K562 (cell line): ENCODE measurements around the gene RASSF3. TPM values are rescaled to one million over a fixed set of nuclear protein-coding genes. Genes with fewer than 3 reads are reported as not detected.

Experiments
- CC2D1A ChIP-seq: fragments of 450-650 bp; IDR thresholded peaks from 2 replicates; pipeline ENCODE4 v1.6.1; 2017; ENCODE audit warnings: mild to moderate bottlenecking
- CUX1 ChIP-seq: fragments of 200-800 bp; sonication (Bioruptor generic); IDR thresholded peaks from 2 replicates; pipeline ENCODE4 v1.6.1; 2016; ENCODE audit warnings: missing genetic modification characterization, missing compliant biosample characterization
- DPF2 ChIP-seq: fragments of 450-650 bp; IDR thresholded peaks from 2 replicates; pipeline ENCODE4 v1.6.1; 2016
- EHMT2 ChIP-seq: fragments of 450-650 bp; IDR thresholded peaks from 2 replicates; pipeline ENCODE4 v1.6.1; 2018; ENCODE audit warnings: antibody characterized with exemption
- HDAC2 ChIP-seq: fragments of 450-650 bp; IDR thresholded peaks from 2 replicates; pipeline ENCODE4 v1.6.1; 2016; ENCODE audit warnings: mild to moderate bottlenecking
- KDM1A ChIP-seq, 2 experiments: fragments of 450-650 bp; IDR thresholded peaks; 2 replicates each; pipeline ENCODE4 v1.6.1; 2016; ENCODE audit warnings: mild to moderate bottlenecking in 2 of 2
- MECOM ChIP-seq: fragments of 250-450 bp; sonication (Bioruptor Pico); IDR thresholded peaks from 2 replicates; pipeline ENCODE4 v1.8.0; 2022; ENCODE audit warnings: inconsistent platforms
- NCOR1 ChIP-seq: fragments of 450-650 bp; IDR thresholded peaks from 2 replicates; pipeline ENCODE4 v1.6.1; 2016; ENCODE audit warnings: mild to moderate bottlenecking, moderate library complexity
- NONO ChIP-seq, 2 experiments: fragments of 200-400 bp in 1 of 2; fragments of 450-650 bp in 1 of 2; formaldehyde crosslinking in 1 of 2; IDR thresholded peaks; 2 replicates each; pipeline ENCODE4 v1.6.1; 2017; ENCODE audit warnings: low read depth in 2 of 2, mild to moderate bottlenecking in 2 of 2, moderate library complexity in 2 of 2, low read length in 1 of 2
- NR4A1 ChIP-seq, 2 experiments: fragments of 250-450 bp in 1 of 2; fragments of 450-650 bp in 1 of 2; sonication (Bioruptor Pico) in 1 of 2; IDR thresholded peaks; 2 replicates each; pipeline versions ENCODE4 v1.4.0 to v1.6.1; 2016 to 2020; ENCODE audit warnings: mild to moderate bottlenecking in 2 of 2, missing compliant biosample characterization in 1 of 2, missing genetic modification characterization in 1 of 2, moderate library complexity in 1 of 2
- PTTG1 ChIP-seq: fragments of 450-650 bp; IDR thresholded peaks from 2 replicates; pipeline ENCODE4 v1.6.1; 2016; ENCODE audit warnings: low read depth, mild to moderate bottlenecking, missing genetic modification characterization, missing compliant biosample characterization
- PYGO2 ChIP-seq: fragments of 450-650 bp; IDR thresholded peaks from 2 replicates; pipeline ENCODE4 v1.6.1; 2016; ENCODE audit warnings: mild to moderate bottlenecking, missing genetic modification characterization, moderate library complexity, missing compliant biosample characterization
- SOX6 ChIP-seq: fragments of 450-650 bp; IDR thresholded peaks from 2 replicates; pipeline ENCODE4 v1.6.1; 2014; ENCODE audit warnings: mild to moderate bottlenecking
- ZFP91 ChIP-seq: sonication (generic); formaldehyde crosslinking; IDR thresholded peaks from 2 replicates; pipeline ENCODE4 v1.8.0; 2022; ENCODE audit warnings: mild to moderate bottlenecking, missing genetic modification reagents
- ZNF174 ChIP-seq: fragments of 250-450 bp; sonication (Bioruptor Pico); IDR thresholded peaks from 2 replicates; pipeline ENCODE4 v1.4.0; 2020; ENCODE audit warnings: mild to moderate bottlenecking
- ZNF778 ChIP-seq: fragments of 450-650 bp; formaldehyde crosslinking; IDR thresholded peaks from 2 replicates; pipeline ENCODE4 v1.4.0; 2020; ENCODE audit warnings: mild to moderate bottlenecking, moderate library complexity
- polyA plus RNA-seq, 8 experiments: library from polyadenylated mRNA; depleted of rRNA in 4 of 8; stranded (reverse) in 5 of 8; unstranded in 3 of 8; fragments of >200 nt; fragmentation: Nextera tagmentation in 2 of 8; fragmentation: Illumina TruSeq in 1 of 8; extraction: Ambion mirVana in 2 of 8; extraction: Trizol in 1 of 8; gene quantifications; 2 replicates each; pipeline versions ENCODE4 v1.2.1 to v1.2.3, GENCODE V29; 2011 to 2014; ENCODE audit warnings: inconsistent platforms in 1 of 8, missing spikeins in 1 of 8
- total RNA-seq, 7 experiments: library from RNA; depleted of rRNA in 6 of 7; stranded (reverse); fragments of >200 nt in 6 of 7; fragmentation: Illumina TruSeq in 2 of 7; extraction: Trizol in 2 of 7; gene quantifications; 2 replicates each; pipeline versions ENCODE4 v1.2.1 to v1.2.3, GENCODE V29; 2011 to 2021; ENCODE audit warnings: low replicate concordance in 1 of 7

RASSF3 gene
- total and polyA plus RNA-seq, 9 of the 15 experiments (the other 6 are each of a cell fraction or from before 2014, with no cell fraction given) = 3.7 to 39.2 (median 20.2) TPM

GRCh38 chr12:64720884-64721283, 110.6 kb downstream of the RASSF3 start (continued):
- peak; percentile 76; the same call in 1 of the 2 replicates for TF ChIP-seq CC2D1A
- no peak for TF ChIP-seq NR4A1 (CRISPR knock-in tag; IDR thresholded peaks at IDR 0.05)
- TF ChIP-seq NR4A1 (tag; IDR thresholded peaks at IDR 0.05) = peak; percentile 72; the same call in 1 of the 2 replicates
- no peak for TF ChIP-seq ZNF174 (CRISPR knock-in tag)
- peak; percentile 47 to 70; a peak in 2 of 4 replicates for TF ChIP-seq KDM1A (IDR thresholded peaks at IDR 0.05)
- TF ChIP-seq EHMT2 = peak; percentile 49; the same call in 1 of the 2 replicates
- peak; percentile 91 for TF ChIP-seq SOX6
- TF ChIP-seq DPF2 = peak; percentile 88
- TF ChIP-seq NONO (IDR thresholded peaks at IDR 0.05; ENCODE audit: low read depth in 2 of 2, low read length in 1 of 2) = 0 out of 4 replicates have a peak, but pooled peaks of 1 of the 2 experiments have one; percentile 14
- TF ChIP-seq ZNF778 (CRISPR knock-in tag) = no peak
- TF ChIP-seq PYGO2 (tag) = peak; percentile 65
- no peak for TF ChIP-seq PTTG1 (tag)
- TF ChIP-seq HDAC2 = 0 out of 2 replicates have a peak, but pooled peaks have one; percentile 36
- 0 out of 2 replicates have a peak, but pooled peaks have one; percentile 38 for TF ChIP-seq CUX1
- no peak for TF ChIP-seq ZFP91 (CRISPR knock-in tag)
- peak; percentile 93 for TF ChIP-seq NCOR1
- 0 out of 2 replicates have a peak, but pooled peaks have one; percentile 34 for TF ChIP-seq MECOM
